HG03571 (cell line): ENCODE data around the gene HSDL2.
"Not testable (repeated sequence)": the region's sequence is repeated elsewhere in the genome, so short reads cannot be mapped to it uniquely, and the experiment has no call there.

Experiments
- ATAC-seq: cut with Tn5 transposase; IDR thresholded peaks from one replicate; pipeline ENCODE4 v1.9.1; 2021; ENCODE audit not compliant: unreplicated experiment

The HSDL2 gene

DNA sequence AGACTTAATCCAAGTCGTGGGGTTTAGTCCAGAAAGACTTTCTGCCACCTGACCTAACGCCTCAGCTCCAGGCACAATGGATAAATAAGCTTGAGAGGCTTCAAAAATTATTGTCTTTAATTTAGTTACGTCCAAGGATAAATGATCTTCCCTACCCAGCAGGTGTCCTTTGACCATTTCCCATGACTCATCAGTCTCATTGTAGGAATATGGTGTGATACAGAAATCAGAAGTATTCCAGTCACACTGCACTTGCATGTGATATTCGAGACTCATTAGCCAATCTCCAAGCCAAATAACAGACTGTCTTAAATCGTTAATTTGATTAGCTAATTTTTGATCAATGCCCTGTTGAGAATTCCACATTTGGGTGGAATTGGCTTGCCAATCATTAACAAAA, 13.2 kb downstream of the HSDL2 start:
- ATAC-seq = not testable (repeated sequence)

DNA sequence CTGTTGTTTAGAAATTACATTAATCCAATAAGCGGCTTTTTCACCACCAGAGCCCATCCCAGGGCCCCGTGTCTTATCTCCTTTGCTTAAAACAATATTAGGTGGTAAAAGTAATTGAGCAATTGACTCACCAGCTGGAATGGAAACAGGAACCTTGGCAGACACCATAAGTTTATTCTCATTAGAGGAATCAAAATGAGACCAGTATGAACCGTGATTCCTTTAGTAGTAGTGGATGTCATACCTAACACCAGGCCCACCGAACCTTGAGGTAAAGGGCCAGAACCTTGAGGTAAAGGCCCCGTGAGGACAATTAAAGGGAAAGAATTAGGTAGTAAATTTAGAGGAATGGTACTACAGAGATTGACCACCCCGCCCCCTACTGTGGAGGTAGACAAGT, 16.5 kb downstream of the HSDL2 start:
- no peak for ATAC-seq

DNA sequence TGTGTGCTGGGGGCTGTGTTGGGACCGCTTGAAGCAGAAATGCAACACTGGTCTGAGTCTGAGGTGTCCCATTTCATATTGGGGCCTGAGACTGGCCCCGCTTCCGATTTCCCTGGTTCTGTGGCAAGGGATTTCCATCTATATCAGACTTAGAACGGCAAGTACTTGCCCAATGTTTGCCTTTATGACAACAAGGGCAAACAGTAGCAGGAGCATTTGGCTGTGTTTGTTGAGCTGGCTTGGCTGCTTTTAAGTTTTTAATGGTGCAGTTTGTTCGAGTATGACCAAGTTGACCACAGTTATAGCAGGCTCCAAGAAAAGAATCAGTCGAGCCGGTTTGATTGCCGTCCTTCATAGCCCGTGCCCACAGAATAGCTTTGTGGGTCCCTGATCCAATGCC, 17.0 kb downstream of the HSDL2 start:
- no peak for ATAC-seq

DNA sequence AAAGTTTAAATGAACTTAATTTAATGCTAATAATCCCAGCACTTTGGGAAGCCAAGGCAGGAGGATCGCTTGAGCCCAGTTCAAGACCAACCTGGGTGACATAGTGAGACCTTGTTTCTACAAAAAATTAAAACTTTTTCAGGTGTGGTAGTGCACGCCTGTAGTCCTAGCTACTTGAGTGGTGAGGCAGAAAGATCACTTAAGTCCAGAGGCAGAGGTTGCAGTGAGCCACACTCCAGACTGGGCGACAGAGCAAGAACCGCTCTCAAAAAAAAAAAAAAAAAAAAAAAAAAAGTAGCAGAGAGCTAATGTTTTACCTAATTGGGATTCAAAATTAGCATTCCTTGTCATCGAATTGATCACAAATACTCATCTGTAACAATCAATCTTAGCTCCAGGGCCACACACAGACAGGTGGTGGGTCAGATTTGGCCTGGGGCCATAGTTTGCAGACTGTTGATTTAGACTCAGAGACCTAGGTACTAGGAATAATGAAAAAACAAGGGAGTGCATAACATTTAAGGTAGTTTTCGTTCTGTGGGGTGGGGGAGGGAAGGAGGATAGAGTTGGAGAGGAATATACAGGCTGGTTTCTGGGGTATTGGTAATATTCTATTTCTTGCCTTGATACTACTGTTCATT, 21.4 kb downstream of the HSDL2 start:
- ATAC-seq = no peak

DNA sequence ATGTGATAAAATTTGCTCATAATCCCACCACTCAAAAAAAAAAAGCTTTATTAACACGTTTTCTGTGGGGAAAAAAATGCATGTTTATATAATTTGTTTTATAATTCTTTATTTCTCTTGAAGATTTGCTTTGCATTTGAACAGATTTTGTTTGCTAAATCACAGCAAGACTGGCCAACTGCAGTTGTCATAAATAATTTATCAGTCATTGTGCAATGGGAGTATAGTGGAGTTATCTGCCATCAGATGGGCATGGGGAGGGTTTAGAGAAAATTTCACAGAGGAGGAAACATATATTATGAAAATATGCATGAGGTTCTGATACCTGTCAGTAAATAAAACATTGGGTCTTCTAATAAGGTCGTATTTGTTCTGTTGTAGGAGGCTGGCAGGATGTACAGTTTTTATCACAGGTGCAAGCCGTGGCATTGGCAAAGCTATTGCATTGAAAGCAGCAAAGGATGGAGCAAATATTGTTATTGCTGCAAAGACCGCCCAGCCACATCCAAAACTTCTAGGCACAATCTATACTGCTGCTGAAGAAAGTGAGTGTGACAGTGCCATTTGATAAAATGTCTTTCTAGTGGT, 23.8 kb downstream of the HSDL2 start:
- no peak for ATAC-seq

DNA sequence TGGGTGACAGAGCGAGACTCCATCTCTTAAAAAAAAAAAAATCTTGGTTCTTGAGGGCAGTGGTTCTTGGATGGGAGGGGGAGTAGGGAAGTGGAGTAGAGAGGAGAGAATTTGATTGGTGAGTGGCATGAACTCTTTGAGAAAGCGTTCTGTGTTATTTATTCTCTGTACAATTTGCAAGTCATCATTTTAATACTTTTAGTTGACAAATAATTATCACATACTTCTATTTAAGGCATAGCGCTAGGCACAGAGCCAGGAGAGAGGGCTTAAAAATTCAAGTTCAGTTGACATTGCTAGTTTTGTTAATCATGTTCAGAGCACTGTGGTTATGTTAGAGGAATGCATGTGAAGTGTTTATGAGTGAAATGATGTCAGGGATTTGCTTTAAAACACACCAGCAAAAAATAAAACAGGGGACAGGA, 24.6 kb downstream of the HSDL2 start:
- no peak for ATAC-seq

DNA sequence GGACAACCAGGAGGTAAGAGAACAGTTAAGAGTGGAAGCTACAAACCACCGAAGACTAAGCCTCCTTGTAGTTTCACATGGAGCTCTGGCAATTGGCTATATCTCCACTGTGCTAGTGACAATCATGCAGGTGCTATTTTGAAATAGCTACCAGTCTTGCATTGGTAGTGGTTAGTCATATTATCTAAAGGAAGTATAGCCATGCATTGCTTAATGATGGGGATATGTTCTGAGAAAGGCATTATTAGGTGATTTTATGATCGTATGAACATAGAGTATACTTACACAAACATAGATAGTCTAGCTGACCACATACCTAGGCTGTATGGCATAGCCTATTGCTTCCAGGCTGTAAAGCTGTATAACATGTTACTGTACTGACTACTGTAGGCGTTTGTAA, 28.4 kb downstream of the HSDL2 start:
- no peak for ATAC-seq

DNA sequence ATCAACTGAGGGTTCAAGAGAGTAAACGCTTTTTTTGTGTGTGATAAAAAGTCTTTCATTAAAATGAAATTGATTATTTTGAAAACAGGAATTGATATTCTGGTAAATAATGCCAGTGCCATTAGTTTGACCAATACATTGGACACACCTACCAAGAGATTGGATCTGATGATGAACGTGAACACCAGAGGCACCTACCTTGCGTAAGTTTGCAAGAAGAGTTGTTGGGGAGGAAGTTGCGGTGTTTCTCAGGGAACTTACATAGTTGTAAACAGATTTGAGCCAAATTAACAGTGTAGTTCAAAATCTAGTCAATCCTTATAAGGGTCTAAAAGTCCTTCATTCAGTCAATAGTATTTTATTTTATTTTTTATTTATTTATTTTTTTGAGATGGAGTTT, 28.9 kb downstream of the HSDL2 start:
- ATAC-seq = no peak

DNA sequence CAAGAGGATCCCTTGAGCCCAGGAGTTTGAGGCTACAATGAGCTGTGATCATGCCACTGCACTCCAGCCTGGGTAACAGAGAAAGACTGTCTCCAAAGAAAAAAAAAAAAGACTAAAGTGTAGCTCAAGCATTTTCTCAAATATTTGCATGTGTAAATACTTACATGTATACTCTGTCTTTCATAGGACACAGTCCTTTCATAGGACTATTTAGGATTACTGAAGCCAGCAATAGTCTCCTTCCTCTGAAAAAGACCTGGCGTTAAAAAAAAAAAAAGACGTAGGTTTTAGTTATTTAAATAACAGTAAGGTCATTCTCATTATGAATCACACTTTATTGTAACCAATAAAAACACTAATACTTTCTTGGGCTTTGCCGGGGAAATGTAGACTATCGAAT, 29.9 kb downstream of the HSDL2 start:
- ATAC-seq = no peak

DNA sequence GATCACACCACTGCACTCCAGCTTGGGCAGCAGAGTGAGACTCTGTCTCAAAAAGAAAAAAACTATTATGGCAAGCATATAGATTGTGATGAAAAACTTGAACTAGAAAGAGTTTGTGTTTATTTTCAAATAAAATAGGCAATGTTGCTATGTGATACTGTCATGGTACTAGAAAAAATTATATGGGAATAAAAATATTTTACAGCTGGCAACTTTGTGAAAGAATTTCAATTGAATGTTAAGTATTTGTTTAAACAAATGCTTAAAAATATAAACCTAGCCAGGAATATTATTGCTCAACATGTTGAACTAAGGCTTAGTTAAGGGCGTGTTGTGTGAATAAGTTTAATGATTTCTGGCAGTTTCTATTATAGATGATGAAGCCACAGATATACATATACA, 31.7 kb downstream of the HSDL2 start:
- no peak for ATAC-seq

DNA sequence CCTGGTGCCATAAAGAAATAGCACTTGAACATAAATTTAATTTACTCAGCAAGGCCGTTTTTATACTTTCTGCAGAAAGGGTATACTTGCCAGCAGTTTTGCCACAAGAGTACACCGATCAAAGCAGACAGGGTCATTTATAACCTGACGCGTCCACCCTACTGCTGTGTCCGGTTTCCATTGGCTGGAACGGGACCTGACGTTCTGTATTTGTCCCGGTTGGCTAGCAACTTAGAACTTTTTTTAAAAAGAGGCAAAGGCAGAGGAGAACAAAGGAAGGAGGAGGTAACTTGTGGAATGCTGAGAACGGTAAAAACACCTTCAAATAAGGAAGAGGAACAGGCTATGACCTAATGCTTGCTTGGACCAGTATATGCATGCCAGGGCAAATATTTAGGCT, 33.8 kb downstream of the HSDL2 start:
- not testable (repeated sequence) for ATAC-seq

DNA sequence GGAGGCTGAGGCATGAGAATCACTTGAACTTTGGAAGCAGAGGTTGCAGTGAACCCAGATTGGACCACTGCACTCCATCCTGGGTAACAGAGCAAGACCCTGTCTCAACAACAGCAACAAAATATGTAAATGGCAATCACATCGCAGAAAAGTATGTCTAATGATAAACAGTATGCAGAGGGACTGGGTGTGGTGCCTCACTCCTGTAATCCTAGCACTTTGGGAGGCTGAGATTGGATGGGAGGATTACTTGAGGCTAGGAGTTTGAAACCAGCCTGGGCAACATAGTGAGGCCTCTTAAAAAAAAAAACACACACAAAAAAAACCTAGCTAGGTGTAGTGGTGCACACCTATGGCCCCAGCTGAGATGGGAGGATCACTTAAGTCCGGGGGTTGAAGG, 40.3 kb downstream of the HSDL2 start:
- no peak for ATAC-seq

DNA sequence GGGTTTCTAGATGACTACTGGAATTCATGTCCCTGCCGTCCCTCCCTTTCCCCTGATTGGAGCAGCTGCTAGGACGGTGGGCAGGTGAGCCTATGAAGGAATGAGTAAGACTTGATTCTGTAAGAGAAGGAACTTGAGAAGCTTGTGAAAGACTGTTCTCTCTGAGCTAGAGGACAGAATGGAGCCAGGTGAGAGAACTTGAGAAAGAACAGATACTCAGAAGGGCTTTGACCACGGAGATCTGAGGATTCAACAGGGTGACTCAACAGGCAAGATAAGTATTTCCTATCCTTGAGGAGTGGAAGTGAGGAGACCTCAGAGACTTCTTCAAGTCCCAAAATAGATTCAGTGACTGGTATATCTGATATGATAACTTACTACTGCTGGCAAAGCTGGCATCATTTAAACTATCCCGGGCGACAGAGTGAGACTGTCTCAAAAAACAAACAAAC, 41.9 kb downstream of the HSDL2 start:
- no peak for ATAC-seq

DNA sequence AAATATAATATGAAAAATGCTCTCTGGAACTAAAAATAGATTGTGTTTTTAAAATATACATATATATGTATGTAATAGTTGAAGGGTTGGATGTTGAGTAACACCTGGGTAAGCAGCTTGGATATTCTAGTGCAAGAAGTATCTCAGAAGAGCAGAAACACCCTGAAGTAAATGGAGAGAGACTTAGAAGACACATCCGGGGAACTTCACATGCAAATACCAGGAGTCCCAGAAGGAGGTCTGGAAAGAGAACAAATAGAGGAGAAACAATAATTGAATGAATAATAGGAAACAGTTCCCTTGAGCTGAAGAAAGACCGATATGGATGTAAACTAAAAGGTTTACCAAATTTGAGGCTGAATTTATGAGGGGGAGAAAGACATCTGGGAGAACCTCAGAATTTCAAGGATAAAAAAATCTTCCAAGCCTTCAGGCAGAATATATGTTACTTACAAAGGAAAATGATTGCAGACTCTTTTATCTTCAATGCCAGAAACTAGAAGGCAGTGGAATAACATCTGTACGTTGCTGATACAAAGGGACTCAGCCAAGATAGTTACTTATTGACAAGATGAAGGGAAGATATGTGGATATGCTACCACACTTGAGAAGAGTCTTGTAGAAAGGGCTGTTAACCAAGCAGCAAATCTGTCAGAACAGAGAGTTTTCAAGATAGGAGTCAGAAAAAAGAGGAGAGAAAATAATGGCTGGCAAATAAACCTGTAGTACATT, 42.7 kb downstream of the HSDL2 start:
- ATAC-seq = no peak

DNA sequence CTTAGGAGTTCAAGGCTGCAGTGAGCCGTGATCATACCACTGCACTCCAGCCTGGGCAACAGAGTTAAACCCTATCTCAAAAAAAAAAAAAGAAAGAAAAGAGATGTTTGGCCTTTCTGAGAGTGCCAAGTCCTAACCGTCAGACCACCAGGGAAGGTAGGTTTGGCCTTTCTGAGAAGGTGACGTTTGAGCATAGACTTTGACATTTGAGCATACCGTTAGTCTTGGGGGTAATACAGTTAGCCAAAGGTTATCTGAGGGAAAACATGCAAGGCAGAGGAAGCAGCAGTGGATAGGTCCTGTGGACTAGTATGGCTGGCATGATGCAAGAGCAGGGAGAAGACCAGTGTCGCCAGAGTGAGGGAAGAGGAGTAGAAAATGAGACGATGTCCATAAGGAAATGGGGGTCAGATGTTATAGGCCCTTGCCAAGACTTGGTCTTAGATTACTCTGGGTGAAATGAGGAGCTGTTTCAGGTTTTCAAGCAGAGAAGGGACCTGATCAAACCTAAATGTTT, 50.2 kb downstream of the HSDL2 start:
- ATAC-seq = no peak

DNA sequence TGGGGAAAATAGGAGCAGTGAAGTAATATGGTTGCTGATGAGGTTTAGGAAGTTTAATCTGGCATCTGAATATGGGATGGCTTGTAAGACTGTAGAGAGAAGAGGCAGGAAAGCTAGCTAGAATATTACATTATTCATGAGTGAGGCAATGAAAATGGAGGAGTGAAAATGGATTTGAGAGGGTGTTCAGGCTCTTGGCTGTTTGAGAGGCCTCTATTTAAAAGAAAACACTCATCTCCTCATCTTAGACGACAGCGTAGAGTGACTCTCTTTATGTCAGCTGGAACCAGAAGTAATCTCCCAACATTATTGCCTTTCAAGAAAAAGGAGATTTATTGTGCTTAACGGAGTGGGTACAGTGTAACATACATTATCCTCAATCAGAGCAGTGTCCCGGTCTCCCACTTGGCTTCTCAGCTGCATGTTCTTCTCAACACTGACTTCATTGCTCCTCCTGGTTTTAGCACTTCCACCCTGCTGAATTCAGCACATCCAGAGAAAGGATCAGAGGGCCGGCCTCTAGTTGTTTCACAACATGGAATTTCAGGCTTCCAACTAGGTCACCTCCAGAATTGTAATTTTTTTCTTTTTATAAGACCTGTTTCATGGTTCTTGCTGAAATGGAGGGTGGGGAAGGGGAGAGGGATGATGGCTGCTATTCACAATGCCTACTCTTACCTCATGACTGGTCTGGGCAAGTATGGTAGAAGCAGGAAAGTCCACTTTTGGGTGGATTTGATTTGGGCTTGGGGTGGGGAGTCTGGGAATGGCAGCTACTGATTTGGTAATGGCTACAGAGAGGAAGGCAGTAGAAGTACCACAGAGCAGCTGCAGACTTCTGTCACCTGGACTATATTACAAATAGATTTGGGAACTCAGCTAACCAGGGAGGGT, 53.8 kb downstream of the HSDL2 start:
- no peak for ATAC-seq

DNA sequence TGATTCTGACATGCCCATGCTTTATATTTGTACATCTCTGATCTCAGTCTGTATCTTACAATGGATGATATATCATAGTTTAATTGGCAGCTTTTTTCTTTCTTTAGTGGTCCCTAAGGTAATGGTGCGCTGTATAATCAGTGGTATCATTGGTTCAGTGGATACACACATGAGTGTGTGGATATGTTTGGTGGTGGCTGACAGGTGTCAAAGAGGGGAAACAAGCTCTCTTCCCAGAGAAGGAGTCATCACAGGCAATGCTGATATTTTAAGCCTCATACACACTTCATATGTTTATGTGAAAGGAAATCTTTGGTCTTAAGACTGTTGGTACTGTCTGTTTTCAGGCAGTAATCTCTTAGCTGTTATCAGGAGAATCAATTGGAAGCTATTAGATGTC, 54.6 kb downstream of the HSDL2 start:
- no peak for ATAC-seq

DNA sequence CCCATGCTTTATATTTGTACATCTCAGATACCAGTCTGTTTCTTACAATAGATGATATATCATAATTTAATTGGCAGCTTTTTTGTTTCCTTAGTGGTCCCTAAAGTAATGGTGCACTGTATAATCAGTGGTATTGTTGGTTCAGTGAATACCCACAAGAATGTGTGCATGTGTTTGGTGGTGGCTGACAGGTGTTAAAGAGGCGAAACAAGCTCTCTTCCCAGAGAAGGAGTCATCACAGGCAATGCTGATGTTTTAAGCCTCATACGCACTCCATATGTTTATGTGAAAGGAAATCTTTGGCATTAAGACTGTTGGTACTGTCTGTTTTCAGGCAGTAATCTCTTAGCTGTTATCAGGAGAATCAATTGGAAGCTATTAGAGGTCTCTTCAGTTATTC, 57.5 kb downstream of the HSDL2 start:
- no peak for ATAC-seq

DNA sequence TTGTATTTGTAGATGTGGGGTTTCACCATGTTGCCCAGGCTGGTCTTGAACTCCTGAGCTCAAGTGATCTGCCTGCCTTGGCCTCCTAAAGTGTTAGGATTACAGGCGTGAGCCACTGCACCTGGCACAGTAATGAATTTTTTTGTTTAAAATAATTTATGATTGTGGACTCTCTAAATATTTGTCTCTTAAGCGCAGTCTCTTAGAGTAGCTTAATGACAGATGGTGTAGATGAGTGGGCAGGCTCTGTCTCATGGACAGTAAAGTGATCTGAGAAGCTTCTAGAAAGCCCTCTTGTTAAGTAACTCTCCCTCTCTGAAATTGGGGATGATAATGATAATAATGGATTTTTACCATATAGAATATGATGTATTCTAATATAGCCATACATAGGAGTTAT, 59.3 kb downstream of the HSDL2 start:
- ATAC-seq = no peak

DNA sequence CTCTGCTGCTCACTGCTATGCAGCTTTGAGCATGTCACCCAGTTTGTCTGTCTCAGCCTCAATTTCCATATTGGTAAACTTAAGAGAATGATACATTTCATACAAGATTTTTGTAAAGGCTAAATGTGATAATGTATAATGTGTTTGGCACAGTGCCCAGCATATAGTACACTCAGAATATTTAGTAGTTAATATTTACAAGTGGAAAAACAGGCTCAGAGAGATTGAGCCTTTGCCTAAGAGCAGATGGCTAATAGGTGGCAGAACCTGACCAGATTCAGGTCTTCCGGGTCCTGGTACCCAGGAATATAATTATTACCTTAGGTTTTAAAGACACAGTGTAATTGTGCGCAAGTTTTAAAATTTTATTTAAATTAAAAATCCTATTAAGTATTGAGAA, 59.9 kb downstream of the HSDL2 start:
- no peak for ATAC-seq

DNA sequence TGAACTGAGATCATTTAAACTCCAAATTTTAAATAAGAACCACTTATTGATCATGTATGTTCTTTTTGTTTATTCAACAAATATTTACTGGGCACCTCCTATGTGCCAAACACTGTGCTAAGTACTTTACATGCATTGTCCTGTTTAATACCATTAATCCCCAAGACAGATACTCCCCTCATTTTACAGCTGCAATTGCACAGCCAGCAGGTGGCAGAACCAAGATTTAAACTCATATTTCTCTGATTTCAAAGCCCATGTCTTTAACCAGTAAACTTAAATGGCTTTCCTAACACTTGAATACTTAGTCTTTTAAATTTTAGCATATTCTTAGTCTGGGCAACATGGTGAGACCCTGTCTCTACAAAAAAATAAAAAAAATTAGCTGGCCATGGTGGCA, 63.3 kb downstream of the HSDL2 start:
- ATAC-seq = no peak
